Upper lobe of right lung (tissue), 1 donor: ENCODE data around the gene EMP2. TPM values are rescaled to one million over a fixed set of nuclear protein-coding genes. Genes with fewer than 3 reads are reported as not detected.

Source experiments
- ATAC-seq: fragments of 200-7000 bp; cut with Tn5 transposase; one replicate; pipeline ENCODE4 v1.9.1; 2020; ENCODE audit warnings: mild to moderate bottlenecking, moderate library complexity
- DNase-seq: peaks from one replicate; pipeline ENCODE4 v3.0.0-alpha.2; 2020
- H3K27ac ChIP-seq: fragments of 200-600 bp; one replicate; pipeline ENCODE4 v1.8.0; 2022
- H3K27me3 ChIP-seq: fragments of 200-600 bp; one replicate; pipeline ENCODE4 v1.8.0; 2022; ENCODE audit warnings: mild to moderate bottlenecking
- H3K36me3 ChIP-seq: fragments of 200-600 bp; one replicate; pipeline ENCODE4 v1.8.0; 2022
- H3K4me1 ChIP-seq: fragments of 200-600 bp; one replicate; pipeline ENCODE4 v1.8.0; 2022
- H3K4me3 ChIP-seq: fragments of 200-600 bp; one replicate; pipeline ENCODE4 v1.8.0; 2022; ENCODE audit warnings: mild to moderate bottlenecking
- H3K9me3 ChIP-seq: fragments of 200-600 bp; one replicate; pipeline ENCODE4 v1.8.0; 2022
- CTCF ChIP-seq: fragments of 200-600 bp; IDR thresholded peaks from one replicate; pipeline ENCODE4 v1.8.0; 2022; ENCODE audit warnings: antibody characterized with exemption
- intact Hi-C: fragments of 100-400 bp; cut with DNase I; formaldehyde crosslinking; loops from one replicate; pipeline ENCODE4 v1.11.0; 2022
- total RNA-seq: library from RNA; stranded (reverse); fragmentation: NEBNext Ultra II Directional; extraction: Animal tissue kit (Norgen Biotek cat#: 25700); gene quantifications from one replicate; pipeline ENCODE4 v1.2.1, GENCODE V29; 2021
- donor health status: DM: no; HTN: yes; CAD: no; lungs with severe emphysema.

The EMP2 gene
- total RNA-seq, 1 donor from 2014 or later: 726 TPM

DNA sequence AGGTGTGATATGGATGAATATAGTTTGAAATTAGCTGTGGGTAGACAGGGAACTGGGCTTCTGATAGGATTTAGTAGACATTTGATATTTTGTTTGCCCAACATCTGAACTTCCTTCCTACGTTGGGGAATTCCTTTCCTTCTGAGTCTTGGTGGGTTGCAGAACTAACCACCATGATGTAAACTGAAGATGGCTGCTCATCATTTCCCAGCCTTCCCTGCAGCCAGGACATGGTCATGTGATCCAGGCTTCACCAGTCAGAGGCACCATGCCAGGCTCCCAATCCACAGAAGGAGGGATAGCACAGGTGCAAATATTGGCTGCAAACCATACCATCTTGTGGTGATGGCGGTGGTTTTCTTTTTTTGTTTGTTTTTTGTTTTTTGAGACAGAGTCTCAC lies 57.4 kb downstream of the EMP2 start:
- TF ChIP-seq CTCF: no peak
- Histone ChIP-seq H3K27ac (no peak overlapping the region), H3K27me3 (no peaks in the 10 kb centered on the region), H3K4me1 (no peaks in the 10 kb centered on the region), H3K4me3 (no peak overlapping the region), H3K36me3 (peaks cover 29% of the 10 kb centered on the region), H3K9me3 (no peaks in the 10 kb centered on the region)
- intact Hi-C loops: no loop called here
- no peak for ATAC-seq
- no peak for DNase-seq

DNA sequence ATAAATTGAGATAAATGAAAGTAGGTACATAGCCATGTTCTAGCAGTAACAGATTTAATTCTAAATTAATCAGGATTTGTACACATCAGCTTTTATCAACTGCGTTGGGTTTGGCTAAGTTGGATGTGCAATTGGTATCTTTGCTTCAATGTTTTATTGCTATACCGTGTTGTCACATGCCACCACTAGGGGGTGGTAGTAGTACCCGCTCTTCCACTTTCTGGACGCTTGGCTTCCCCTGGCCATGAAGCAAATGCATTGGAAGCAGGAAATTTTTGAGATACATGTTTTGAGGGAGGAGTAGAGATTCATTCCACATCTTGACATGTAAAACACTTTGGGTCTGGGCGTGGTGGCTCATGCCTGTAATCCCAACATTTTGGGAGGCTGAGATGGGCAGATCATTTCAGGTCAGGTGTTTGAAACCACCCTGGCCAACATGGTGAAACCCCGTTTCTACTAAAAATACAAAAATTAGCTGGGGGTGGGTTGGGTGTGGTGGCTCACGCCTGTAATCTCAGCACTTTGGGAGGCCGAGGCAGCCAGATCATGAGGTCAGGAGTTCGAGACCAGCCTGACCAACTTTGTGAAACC lies 58.6 kb downstream of the EMP2 start:
- Histone ChIP-seq H3K4me3 (no peak overlapping the region), H3K27me3 (no peaks in the 10 kb centered on the region), H3K36me3 (peaks cover 18% of the 10 kb centered on the region), H3K4me1 (no peaks in the 10 kb centered on the region), H3K9me3 (no peaks in the 10 kb centered on the region), H3K27ac (no peak overlapping the region)
- TF ChIP-seq CTCF: peak; percentile 73
- DNase-seq (no peak), ATAC-seq (peak; percentile 69)
- intact Hi-C loops: no loop called here

DNA sequence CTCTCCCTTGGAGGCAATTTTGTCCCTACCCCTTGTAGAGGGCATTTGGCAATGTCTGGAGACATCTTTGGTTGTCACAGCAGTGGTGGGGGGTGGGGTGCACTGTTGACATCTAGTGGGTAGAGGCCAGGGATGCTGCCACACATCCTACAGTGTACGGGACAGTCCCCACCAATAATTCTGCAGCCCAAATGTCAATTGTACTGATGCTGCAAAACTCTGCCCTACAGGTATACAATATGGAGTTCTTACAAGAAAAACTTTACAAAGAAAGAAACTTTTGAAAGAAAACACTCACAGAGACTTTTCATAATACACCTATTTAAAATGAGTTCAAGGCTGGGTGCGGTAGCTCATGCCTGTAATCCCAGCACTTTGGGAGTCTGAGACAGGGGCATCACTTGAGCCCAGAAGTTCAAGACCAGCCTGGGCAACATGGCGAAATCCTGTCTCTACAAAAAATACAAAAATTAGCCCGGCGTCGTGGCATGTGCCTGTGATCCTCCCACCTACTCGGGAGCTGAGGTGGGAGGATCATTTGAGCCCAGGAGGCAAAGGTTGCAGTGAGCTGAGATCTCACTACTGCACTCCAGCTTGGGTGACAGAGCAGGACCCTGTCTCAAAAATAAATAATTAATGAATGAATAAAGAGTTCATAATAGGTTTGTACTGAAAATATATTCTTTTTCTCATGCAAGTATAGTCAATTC lies 59.4 kb downstream of the EMP2 start:
- no peaks in the 10 kb centered on the region for H3K27me3 ChIP-seq
- no peak for ATAC-seq

DNA sequence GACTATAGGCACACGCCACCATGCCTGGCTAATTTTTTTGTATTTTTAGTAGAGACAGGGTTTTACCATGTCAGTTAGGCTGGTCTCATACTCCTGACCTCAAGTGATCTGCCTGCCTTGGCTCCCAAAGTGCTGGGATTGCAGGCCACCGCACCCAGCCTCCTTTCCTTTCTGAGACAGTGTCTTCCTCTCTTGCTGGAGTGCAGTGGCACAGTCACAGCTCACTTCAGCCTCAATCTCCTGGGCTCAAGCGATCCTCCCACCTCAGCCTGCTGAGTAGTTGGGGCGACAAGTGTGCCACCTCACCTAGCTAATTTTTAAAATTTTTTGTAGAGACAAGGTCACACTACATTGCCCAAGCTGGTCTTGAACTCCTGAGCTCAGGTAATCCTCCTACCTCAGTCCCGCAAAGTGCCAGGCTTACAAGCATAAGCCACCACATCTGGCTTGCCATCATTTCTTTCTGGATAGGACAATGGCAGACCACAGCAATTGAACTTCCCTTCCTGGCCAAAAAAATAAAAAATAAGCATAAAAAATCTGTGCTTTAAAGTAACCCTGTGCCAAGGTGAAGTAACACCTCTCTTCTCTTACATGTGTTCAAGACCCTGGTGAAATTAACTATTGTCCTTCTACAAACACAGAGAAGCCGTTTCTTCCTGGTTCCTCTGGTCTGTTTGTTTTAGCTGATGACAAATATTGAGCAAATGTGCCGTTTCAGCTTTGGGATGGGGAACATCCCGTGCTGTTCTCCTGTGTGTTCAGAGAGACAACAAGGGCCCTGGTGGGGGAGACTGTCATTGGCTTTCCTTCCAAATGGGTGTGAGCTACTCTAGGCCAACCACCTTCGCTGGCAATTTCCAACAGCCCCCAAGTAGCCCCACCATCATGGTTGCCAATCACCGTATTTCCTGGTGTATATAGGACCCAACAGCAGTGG lies 60.2 kb downstream of the EMP2 start:
- Histone ChIP-seq H3K27me3 (no peaks in the 10 kb centered on the region), H3K4me1 (peaks cover 3% of the 10 kb centered on the region), H3K36me3 (peaks cover 5% of the 10 kb centered on the region), H3K9me3 (no peaks in the 10 kb centered on the region), H3K27ac (no peak overlapping the region), H3K4me3 (no peak overlapping the region)
- no peak for DNase-seq
- intact Hi-C loops: loop anchor here (5.0 kb wide), 1 partner anchor 217 kb away; no protein-coding TSS in a partner anchor
- TF ChIP-seq CTCF: no peak
- peak; percentile 72 for ATAC-seq

More for the DNA sequence above, 59.4 kb downstream of the EMP2 start:
- Histone ChIP-seq H3K4me3 (no peak overlapping the region), H3K4me1 (no peaks in the 10 kb centered on the region), H3K36me3 (peaks cover 13% of the 10 kb centered on the region), H3K27ac (no peak overlapping the region), H3K9me3 (no peaks in the 10 kb centered on the region)
- intact Hi-C loops: no loop called here
- no peak for DNase-seq
- no peak for TF ChIP-seq CTCF

DNA sequence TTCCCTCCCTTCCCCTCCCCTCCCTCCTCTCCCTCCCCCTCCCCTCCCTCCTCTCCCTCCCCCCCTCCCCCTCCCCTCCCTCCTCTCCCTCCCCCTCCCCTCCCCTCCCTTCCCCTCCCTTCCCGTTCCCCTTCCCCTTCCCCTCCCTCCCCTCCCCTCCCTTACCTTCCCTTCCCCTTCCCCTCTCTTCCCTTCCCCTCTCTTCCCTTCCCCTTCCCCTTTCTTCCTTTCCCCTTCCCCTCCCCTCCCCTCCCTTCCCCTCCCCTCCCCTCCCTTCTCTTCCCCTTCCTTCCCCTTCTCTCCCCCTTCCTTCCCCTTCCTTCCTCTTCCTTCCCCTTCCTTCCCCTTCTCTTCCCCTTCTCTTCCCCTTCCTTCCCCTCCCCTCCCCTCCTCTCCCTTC lies 61.1 kb downstream of the EMP2 start:
- no peak for TF ChIP-seq CTCF
- H3K4me3 ChIP-seq: no peak overlapping the region
- ATAC-seq (no peak), DNase-seq (no peak)
- intact Hi-C loops: loop anchor here (5.0 kb wide), 1 partner anchor 218 kb away; no protein-coding TSS in a partner anchor
- peaks cover 8% of the 10 kb centered on the region for H3K4me1 ChIP-seq
- no peak overlapping the region for H3K27ac ChIP-seq
- H3K36me3 ChIP-seq: peaks cover 5% of the 10 kb centered on the region
- H3K27me3 ChIP-seq: no peaks in the 10 kb centered on the region
- no peaks in the 10 kb centered on the region for H3K9me3 ChIP-seq
